Measurements from ENCODE around the gene ANGEL1. TPM values are rescaled to one million over a fixed set of nuclear protein-coding genes. Genes with fewer than 3 reads are reported as not detected.

The ANGEL1 gene
- total RNA-seq, 1 donor from 2014 or later = 14.8 TPM

DNA sequence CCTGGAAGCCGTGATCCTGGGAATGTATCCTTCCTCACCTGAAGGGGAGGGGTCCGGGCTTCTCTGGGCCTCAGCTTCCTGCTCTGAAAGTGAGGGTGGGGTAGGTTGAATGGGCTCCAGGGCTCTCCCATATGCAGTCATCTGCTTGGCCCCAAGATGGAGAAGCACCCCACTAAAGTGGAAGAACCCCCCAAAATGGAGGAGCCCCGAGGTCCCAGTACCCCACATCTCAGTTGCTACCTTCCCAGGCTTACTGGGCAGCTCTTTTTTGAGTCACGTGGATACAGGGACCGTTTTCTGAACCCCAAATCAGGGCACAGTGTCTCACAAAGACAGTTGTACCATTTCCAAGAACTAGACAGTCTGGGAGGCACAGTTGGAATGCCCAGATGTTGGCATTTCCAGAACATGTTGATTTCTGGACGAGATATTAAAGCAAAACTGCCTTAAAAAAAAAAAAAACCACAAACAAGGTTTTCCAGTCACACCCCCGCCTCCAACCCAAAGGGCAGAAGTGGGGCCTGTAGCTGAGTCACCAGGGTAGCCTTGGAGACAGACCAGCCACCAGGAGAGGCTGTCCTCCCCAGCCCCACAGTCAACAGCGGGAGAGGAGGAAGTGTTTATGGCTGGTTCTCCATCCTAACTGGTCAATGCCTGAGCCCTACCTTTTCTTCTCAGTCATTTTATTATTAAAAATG, 39.3 kb downstream of the ANGEL1 start:
- Mint-ChIP-seq H3K36me3 (ENCODE audit: low read depth) (no peaks in the 10 kb centered on the region), H3K9me3 (no peaks in the 10 kb centered on the region), H3K4me3 (no peak overlapping the region), H3K4me1 (ENCODE audit: low read depth) (peaks cover 24% of the 10 kb centered on the region), H3K27me3 (ENCODE audit: insufficient read depth) (peaks cover 7% of the 10 kb centered on the region), H3K27ac (no peak overlapping the region)
- no peak for DNase-seq (ENCODE audit: low spot score)
- intact Hi-C loops (cut with micrococcal nuclease) = no loop called here

GRCh38 chr14:76772300-76773187, 40.1 kb downstream of the ANGEL1 start:
- intact Hi-C loops (cut with micrococcal nuclease) = no loop called here
- peaks cover 31% of the 10 kb centered on the region for H3K4me1 Mint-ChIP-seq (ENCODE audit: low read depth)
- no peaks in the 10 kb centered on the region for H3K36me3 Mint-ChIP-seq (ENCODE audit: low read depth)
- peaks cover 7% of the 10 kb centered on the region for H3K27me3 Mint-ChIP-seq (ENCODE audit: insufficient read depth)
- no peak for DNase-seq (ENCODE audit: low spot score)
- H3K27ac Mint-ChIP-seq = no peak overlapping the region
- no peaks in the 10 kb centered on the region for H3K9me3 Mint-ChIP-seq
- no peak overlapping the region for H3K4me3 Mint-ChIP-seq

DNA sequence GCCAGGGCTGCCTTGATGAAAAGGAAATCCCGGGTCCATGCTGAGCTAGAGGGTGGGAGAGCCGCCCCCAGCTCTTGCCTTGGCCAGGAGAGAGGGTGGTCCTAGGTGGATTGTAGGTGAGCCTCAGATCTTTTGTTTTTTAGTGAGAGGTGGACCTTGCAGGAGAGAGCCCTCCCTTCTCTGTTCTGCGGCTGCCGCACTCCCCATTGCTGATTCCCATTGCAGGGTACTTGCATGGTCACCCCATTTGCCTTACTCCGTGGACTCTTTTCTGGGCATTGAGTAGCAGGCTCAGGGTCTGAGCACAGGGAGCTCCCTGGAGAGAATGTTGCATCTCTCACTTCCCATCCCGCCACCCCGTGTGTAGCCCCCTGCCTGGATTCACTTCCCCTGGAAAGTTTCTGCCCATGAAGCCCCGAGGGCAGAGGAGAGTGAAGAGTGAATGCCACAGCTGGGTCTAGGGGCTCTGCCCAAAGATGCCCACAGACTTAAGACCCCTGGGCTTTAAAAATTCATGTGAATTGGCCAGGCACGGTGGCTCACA, 41.2 kb downstream of the ANGEL1 start:
- intact Hi-C loops (cut with micrococcal nuclease) = no loop called here
- Mint-ChIP-seq H3K27ac (no peak overlapping the region), H3K4me1 (ENCODE audit: low read depth) (peaks cover 32% of the 10 kb centered on the region), H3K36me3 (ENCODE audit: low read depth) (no peaks in the 10 kb centered on the region), H3K4me3 (no peak overlapping the region), H3K9me3 (no peaks in the 10 kb centered on the region), H3K27me3 (ENCODE audit: insufficient read depth) (peaks cover 7% of the 10 kb centered on the region)
- no peak for DNase-seq (ENCODE audit: low spot score)

DNA sequence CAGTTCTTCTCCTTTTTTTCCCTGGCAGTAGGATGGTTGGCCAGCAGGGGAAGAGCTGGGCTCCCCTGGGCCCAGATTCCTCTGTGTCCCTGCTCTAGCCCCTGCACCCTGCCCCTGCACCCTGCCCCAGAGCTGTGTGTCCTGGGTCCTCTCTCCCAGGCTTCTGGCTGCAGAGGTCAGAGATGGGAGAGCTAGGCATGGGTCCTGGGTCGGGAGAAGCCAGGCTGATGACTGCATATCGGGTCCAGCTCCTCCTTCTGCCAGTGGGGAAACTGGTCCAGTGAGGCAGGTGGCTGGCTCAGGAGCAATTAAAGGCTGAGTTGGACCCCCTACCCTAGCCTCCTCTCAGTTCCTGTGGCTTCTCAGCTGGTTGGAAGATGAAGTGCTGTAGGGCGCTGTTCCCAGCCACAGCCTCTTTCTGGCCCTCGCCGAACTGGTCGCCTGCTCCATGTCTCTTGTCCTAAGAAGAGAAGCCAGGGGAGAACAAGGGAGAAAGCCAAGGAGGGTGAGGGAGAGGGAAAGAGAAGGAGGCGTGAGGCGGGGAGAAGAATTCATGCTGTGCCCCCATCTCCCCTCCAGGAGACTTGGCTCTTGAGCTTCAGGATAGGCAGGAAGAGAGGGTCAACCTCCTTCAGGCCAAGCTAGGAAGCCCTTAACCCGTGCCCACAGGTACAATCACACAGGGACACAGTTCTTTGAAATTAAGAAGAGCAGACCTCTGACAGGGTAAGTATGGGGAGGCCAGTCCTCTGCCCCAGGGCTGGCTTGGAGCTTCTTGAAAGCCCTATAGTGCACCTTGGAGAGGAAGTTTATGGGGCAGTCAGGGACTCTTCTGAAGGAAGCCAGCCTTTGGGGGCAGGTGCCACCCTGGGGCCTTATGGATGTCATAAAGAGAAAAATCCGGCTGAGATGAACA, 41.9 kb downstream of the ANGEL1 start:
- H3K4me1 Mint-ChIP-seq (ENCODE audit: low read depth) = peaks cover 32% of the 10 kb centered on the region
- H3K9me3 Mint-ChIP-seq = no peaks in the 10 kb centered on the region
- no peak overlapping the region for H3K27ac Mint-ChIP-seq
- H3K4me3 Mint-ChIP-seq = no peak overlapping the region
- H3K36me3 Mint-ChIP-seq (ENCODE audit: low read depth) = no peaks in the 10 kb centered on the region
- peaks cover 7% of the 10 kb centered on the region for H3K27me3 Mint-ChIP-seq (ENCODE audit: insufficient read depth)
- intact Hi-C loops (cut with micrococcal nuclease) = no loop called here
- DNase-seq (ENCODE audit: low spot score) = no peak

GRCh38 chr14:76769636-76770292, 42.9 kb downstream of the ANGEL1 start:
- Mint-ChIP-seq H3K9me3 (no peaks in the 10 kb centered on the region), H3K4me1 (ENCODE audit: low read depth) (peaks cover 28% of the 10 kb centered on the region), H3K36me3 (ENCODE audit: low read depth) (no peaks in the 10 kb centered on the region), H3K4me3 (no peak overlapping the region), H3K27ac (no peak overlapping the region), H3K27me3 (ENCODE audit: insufficient read depth) (peaks cover 15% of the 10 kb centered on the region)
- intact Hi-C loops (cut with micrococcal nuclease) = loop anchor here (2.0 to 10.0 kb wide), 3 partner anchors 43 to 327 kb away; partner anchors contain the start of gene ANGEL1
- DNase-seq (ENCODE audit: low spot score) = no peak

- Mint-ChIP-seq H3K27ac (peak overlapping the region; percentile 79), H3K4me1 (ENCODE audit: low read depth) (peaks cover 30% of the 10 kb centered on the region), H3K27me3 (ENCODE audit: insufficient read depth) (peaks cover 17% of the 10 kb centered on the region), H3K4me3 (peak overlapping the region; percentile 42), H3K9me3 (no peaks in the 10 kb centered on the region), H3K36me3 (ENCODE audit: low read depth) (no peaks in the 10 kb centered on the region)
- intact Hi-C loops (cut with micrococcal nuclease) = loop anchor here (1.0 to 10.0 kb wide), 4 partner anchors 13 to 328 kb away; partner anchors contain the start of gene ANGEL1
- DNase-seq (ENCODE audit: low spot score) = no peak
These were observed 43.8 kb downstream of the ANGEL1 start for GRCh38 chr14:76768671-76769500.

DNA sequence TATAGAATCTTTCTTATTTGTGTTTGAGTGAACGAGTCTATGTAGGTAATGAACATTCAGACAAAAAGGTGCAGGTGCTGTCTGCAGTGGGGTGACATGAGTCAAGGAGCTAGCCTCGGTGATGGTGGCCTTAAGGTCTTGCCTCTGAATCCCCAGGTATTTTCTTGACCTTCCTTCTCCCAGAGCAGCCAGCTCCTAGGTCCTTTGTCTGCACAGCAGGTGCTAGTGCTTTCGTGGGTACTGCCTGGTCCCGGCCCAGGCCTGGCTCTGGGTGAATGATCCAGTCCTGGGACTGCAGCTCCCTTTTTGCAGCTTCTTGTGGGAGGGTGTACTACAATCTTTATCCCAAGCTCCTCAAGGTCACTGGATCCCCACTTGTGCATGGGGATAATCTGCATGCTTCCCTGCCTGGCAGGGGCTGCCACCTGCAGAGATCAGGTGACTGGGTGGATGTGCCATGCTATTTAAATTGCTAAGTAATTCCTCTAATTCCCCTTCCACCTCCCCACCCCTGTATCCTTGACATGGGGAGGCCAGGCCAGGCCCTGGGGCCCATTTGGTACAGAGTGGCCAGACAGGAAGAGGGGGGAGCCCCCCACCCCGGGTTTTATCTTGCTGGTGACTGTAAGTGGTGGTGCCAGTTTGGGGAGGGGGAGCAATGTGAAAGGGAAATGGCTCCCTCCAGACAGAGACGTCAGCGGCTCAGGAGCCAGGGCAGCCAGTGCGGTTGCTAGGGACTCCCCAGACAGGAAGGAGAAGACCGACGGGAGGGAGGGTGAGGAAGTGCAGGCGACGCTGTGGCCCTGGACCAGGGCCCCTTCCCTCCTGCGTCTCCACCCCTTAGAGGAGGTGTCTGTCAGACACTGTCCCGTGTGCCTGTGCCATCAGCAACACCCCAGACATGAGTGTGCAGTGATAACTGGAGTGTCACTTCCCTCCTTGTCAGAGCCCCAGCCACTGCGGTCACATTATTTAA, 44.7 kb downstream of the ANGEL1 start:
- H3K27ac Mint-ChIP-seq = peak overlapping the region; percentile 79
- H3K9me3 Mint-ChIP-seq = no peaks in the 10 kb centered on the region
- H3K4me1 Mint-ChIP-seq (ENCODE audit: low read depth) = peaks cover 30% of the 10 kb centered on the region
- no peaks in the 10 kb centered on the region for H3K36me3 Mint-ChIP-seq (ENCODE audit: low read depth)
- intact Hi-C loops (cut with micrococcal nuclease) = loop anchor here (1.0 to 10.0 kb wide), 4 partner anchors 14 to 329 kb away; partner anchors contain the start of gene ANGEL1
- peaks cover 26% of the 10 kb centered on the region for H3K27me3 Mint-ChIP-seq (ENCODE audit: insufficient read depth)
- peak; percentile 74 for DNase-seq (ENCODE audit: low spot score)
- H3K4me3 Mint-ChIP-seq = peak overlapping the region; percentile 42

DNA sequence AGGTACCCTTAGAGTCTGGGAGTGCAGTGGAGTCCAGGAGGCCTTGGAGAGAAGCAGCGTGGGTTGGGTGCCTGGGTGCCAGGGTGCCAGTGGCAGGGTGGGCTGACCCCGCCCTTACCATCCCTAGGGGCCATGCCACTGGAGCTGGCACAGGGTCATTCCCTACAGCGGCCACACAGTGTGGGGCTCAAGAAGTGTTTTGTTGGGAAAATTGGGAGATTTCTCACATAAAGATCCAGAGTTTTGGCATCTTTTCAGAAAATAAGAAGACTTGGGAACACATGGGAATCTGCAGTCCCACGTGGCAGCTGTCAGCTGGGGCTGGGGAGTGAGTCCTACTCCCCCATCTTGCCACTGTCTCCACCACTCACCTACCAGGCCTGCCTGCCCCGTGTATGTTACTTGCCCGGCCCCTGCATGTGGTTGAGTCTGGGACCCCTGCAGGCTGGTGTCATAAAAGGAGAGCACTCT, 47.2 kb downstream of the ANGEL1 start:
- intact Hi-C loops (cut with micrococcal nuclease) = loop anchor here (10.0 kb wide), 1 partner anchor 189 kb away; no protein-coding TSS in a partner anchor
- no peaks in the 10 kb centered on the region for H3K9me3 Mint-ChIP-seq
- H3K36me3 Mint-ChIP-seq (ENCODE audit: low read depth) = no peaks in the 10 kb centered on the region
- H3K27ac Mint-ChIP-seq = no peak overlapping the region
- no peak for DNase-seq (ENCODE audit: low spot score)
- peaks cover 34% of the 10 kb centered on the region for H3K27me3 Mint-ChIP-seq (ENCODE audit: insufficient read depth)
- H3K4me3 Mint-ChIP-seq = no peak overlapping the region
- peaks cover 42% of the 10 kb centered on the region for H3K4me1 Mint-ChIP-seq (ENCODE audit: low read depth)

DNA sequence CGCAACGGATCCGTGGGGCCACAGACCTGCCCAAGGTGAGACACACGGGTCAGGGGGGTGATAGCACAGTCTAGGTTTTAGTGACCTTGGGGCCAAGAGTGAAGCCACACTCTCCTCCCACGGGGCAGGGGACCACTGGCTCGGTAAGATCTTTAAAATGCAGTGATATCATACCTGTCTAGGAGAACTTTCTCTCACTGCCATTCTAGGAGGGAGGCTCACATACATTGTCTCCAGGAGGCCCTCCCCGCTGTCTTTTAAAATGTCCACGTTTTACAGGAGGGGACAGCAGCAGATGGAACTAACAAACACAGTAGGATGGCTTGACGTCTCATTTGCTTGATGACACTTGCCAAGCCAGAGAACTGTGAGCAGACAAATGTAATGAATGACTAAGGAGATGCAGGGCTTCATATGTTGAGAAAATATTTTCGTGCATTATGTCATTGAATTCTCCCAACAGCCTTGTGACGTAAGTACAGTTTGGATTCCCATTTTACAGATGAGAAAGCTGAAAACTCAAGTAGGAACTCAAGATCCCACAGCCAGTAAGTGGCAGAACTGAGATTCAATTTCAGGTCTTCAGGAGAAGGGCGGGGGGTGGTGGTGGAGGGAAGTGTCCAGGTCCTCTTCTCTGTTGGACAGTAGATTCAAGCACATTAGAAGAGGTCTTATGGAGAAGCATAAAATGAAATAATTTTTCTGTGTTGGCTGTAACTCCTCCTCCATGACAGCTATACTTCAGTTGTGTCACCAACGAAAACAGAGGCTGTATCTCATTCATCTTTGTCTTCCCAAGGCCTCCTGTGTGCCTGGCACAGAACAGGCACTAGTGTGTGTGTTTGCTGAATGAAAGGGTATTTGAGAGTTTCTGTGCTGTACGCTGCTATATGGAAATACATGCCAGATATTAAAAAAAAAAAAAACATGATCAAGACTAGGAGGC, 49.3 kb downstream of the ANGEL1 start:
- Mint-ChIP-seq H3K4me3 (peak overlapping the region; percentile 82), H3K36me3 (ENCODE audit: low read depth) (no peaks in the 10 kb centered on the region), H3K27ac (no peak overlapping the region), H3K27me3 (ENCODE audit: insufficient read depth) (peaks cover 49% of the 10 kb centered on the region), H3K9me3 (no peaks in the 10 kb centered on the region), H3K4me1 (ENCODE audit: low read depth) (peaks cover 33% of the 10 kb centered on the region)
- intact Hi-C loops (cut with micrococcal nuclease) = loop anchor here (5.0 to 10.0 kb wide), 2 partner anchors 191 to 611 kb away; partner anchors contain the start of gene GPATCH2L
- DNase-seq (ENCODE audit: low spot score) = no peak

Data from activated T-helper 1 cell treated with anti-CD3 and anti-CD28 coated beads, Interleukin-12 subunit alpha, Interleukin-12 subunit beta, Interleukin-2, Interleukin-4 antibody, amounts not matched to agents 30 ng/mL and 10 ng/mL and 1 ng/mL, durations not matched to agents 14 hours and 24 hours and 36 hours (primary cell).